A549 treated with CORT108297 at 1 μM for 4 hours (cell line): ENCODE measurements around the gene PRMT9. TPM values are rescaled to one million over a fixed set of nuclear protein-coding genes. Genes with fewer than 3 reads are reported as not detected.

Experiments used
- total RNA-seq: library from RNA; stranded (reverse); fragments of 200-300 nt; extraction: Qiagen RNA extraction; gene quantifications from 5 replicates; pipeline ENCODE4 v1.2.3, GENCODE V29; 2022

Gene PRMT9
- total RNA-seq: 2.8 to 3.3 TPM (median 3.0 TPM) in 5 replicates

DNA sequence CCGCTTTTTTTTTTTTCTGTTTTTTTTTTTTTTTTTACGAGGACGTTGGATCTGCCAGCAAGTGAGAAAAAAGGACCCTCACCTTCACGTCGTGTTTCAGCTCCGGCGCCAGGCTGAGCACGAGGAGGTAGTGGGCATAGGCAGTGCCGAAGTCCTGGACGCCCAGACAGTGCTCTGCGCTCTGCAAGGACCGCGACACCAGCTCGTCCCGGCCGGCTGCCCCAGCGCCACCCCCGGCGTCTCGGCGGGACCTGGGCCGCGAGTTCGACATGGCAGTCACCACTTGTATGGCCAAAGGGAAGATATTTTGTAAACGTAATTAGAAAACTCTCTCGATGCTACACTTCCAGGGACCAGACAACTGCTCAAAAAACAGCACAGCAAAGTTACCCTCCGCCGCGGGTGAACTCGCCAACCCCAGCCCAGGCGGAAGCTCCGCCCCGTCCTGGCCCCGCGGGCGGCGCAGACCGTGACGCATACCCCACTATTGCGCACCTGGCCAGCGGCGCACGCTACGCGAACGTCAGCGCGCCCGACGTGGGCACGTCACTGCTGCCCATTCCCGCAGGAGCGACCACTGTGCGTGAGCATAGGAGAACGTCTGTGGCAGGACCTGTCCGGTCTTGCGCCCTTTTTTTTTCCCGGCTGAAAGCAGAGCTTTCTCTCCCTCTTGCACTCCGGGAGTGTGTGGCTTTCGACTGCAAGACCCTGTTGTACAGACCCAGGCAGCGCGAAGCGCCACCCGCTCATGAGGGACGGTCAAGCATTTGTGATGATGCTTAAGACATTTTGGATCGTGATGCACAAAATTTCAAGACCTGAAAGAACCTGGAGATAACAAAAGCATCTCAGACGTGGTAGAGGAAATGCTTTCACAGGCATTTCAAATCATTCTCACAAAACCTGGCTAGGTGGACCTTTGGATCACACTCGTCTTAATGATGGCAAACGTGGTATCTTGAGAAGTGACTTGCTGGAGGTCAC lies at the start of gene PRMT9:
TSS of gene PRMT9 (minus strand) at position 447 of the 984 bp plus-strand sequence. CDS start at position 271, 176 bp downstream.

DNA sequence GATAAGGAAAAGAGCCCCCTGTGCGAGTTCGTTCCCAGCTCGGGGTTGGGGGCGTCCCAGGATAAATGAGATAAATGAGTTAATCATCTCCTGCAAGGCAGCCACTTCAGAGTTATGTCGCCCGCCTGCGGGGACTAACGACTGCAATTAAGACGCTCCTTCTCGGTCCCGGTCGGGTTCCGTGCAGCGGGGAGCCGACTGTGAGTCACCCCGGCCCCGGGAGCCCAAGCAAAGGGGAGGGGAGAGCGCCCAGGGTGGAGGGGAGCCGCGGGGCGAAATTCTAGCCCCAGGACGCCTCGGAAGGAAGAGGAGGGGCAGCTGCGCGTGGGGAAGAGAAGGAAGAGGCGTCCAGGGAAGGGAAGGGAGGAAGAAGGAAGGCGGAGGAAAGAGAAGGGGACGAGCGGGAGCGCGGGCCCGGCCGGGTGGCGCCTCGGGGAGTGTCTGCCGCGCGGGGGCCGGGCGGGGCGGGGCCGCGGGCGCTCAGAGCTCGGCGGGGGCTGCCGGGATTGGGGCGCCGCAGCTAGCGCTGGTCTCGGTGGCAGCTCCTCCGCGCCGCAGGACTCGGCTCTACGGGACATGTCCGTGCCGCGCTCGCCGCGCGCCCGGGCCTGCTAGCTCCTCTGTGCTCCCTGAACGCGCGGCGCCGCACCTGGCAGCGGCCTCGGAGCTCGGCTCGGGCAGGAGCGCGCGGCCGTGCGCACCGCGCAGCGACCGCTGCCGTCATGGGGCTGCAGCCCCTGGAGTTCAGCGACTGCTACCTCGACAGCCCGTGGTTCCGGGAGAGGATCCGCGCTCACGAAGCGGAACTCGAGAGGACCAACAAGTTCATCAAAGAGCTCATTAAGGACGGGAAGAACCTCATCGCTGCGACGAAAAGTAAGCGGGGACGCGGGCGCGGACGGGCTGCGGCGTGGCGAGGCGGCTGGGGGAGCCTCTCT lies 47.9 kb upstream of the PRMT9 start, which contains the start of gene ARHGAP10:
TSS of gene ARHGAP10 (plus strand) at position 509 of the 938 bp plus-strand sequence. CDS start at position 723, 214 bp downstream.

DNA sequence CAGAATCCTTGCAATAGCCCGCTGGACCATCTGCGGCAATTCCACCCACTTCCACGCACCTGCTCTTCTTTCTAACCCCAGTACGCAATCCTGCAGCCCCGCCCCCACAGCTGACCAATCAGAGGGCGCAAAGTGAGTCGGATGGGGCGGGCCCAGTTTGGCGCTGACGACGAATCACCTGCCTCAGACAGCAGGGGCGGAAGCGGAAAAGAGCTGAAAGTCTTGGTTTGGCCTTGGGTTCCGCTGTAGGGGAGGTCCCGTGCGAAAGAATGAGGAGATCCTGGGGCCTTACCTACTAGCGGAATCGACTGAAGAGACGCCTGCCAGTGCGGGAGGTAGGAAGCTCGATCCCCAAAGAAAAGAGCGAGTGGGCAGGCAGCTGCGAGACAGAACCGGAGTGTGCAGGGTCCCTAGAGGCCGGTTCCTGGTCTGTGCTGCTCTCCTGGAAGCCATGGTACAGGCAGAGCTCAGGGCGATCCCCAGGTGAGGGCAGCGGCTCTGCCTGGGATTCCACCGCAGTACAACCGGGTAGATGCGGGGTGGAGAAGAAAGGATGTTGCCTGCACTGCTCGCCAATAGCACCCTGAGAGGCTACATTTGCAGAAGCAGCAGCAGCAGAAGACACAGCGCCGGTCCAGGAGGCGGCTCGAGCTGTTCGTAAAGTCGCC lies 66.7 kb downstream of the PRMT9 start, which contains the start of gene TMEM184C:
TSS of gene TMEM184C (plus strand) at position 225 of the 668 bp plus-strand sequence. CDS start 560 bp downstream, outside the sequence.

Other genes with a start within 250 kb of the PRMT9 start
- gene EDNRA, start 203.1 kb downstream of the PRMT9 start, total RNA-seq: 0.20 to 0.47 TPM (median 0.35 TPM) in 5 replicates
- 21.2 to 22.5 TPM (median 21.7 TPM) in 5 replicates for gene TMEM184C, start 66.8 kb downstream of the PRMT9 start, total RNA-seq
- 14.5 to 17.9 TPM (median 15.7 TPM) in 5 replicates for gene ARHGAP10, start 47.9 kb upstream of the PRMT9 start, total RNA-seq